Stomach (tissue), 9 donors: Measurements from ENCODE around the gene HHLA2. TPM values are rescaled to one million over a fixed set of nuclear protein-coding genes. Genes with fewer than 3 reads are reported as not detected.

Source experiments
- DNase-seq, 2 donors: peaks; one replicate each; pipeline versions ENCODE4 v3.0.0 to v3.0.0-alpha.2; 2013 to 2019
- H3K27ac ChIP-seq, 5 donors: fragments of 200-600 bp in 4 of 5; sonication (generic) in 4 of 5; one replicate each; pipeline ENCODE4 v1.5.1; 2013 to 2019; ENCODE audit warnings: mild to moderate bottlenecking in 1 of 5, moderate library complexity in 1 of 5
- H3K27me3 ChIP-seq, 3 donors: fragments of 200-600 bp; sonication (generic); one replicate each; pipeline ENCODE4 v1.5.1; 2017 to 2019; ENCODE audit warnings: mixed run types in 1 of 3
- H3K36me3 ChIP-seq, 4 donors: fragments of 200-600 bp; sonication (generic); 1 replicate in 3 of 4; 2 replicates in 1 of 4; pipeline ENCODE4 v1.5.1; 2016 to 2019
- H3K4me1 ChIP-seq, 4 donors: fragments of 200-600 bp; sonication (generic); one replicate each; pipeline ENCODE4 v1.5.1; 2016 to 2019
- H3K4me3 ChIP-seq, 4 donors: fragments of 200-600 bp; sonication (generic) in 3 of 4; one replicate each; pipeline ENCODE4 v1.5.1; 2016 to 2019; ENCODE audit warnings: mild to moderate bottlenecking in 1 of 4
- H3K9me3 ChIP-seq, 4 donors: fragments of 200-600 bp; sonication (generic); one replicate each; pipeline ENCODE4 v1.5.1; 2016 to 2019
- EP300 ChIP-seq: sonication (generic); formaldehyde crosslinking; IDR thresholded peaks from one replicate; pipeline ENCODE4 v1.6.1; 2017; ENCODE audit warnings: antibody characterized with exemption
- POLR2A ChIP-seq, 4 donors: fragments of 450-650 bp; IDR thresholded peaks; one replicate each; pipeline ENCODE4 v1.6.1; 2016; ENCODE audit warnings: antibody characterized with exemption in 4 of 4, control low read depth in 2 of 4, mild to moderate bottlenecking in 1 of 4, moderate library complexity in 1 of 4
- POLR2AphosphoS5 ChIP-seq, 3 donors: sonication (generic); formaldehyde crosslinking; IDR thresholded peaks; one replicate each; pipeline ENCODE4 v1.6.1; 2016; ENCODE audit warnings: antibody characterized with exemption in 3 of 3
- WGBS, 5 donors: extraction: QIAGEN DNeasy Blood & Tissue Kit in 3 of 5; methylation state at CpG; one replicate each; pipeline versions ENCODE4 v1.1.5 to v1.1.7; 2013 to 2018; 5-methylcytosine and 5-hydroxymethylcytosine counted together
- intact Hi-C: fragments of 100-400 bp; cut with DNase I; formaldehyde crosslinking; loops from one replicate; pipeline ENCODE4 v1.15.1; 2023; ENCODE audit warnings: low total_unique reads
- polyA plus RNA-seq, 3 donors: library from polyadenylated mRNA; stranded (reverse); fragments of 200-250 nt; gene quantifications; one replicate each; pipeline ENCODE4 v1.2.3, GENCODE V29; 2013
- total RNA-seq, 5 donors: library from RNA; depleted of rRNA; stranded (reverse); fragments of >200 nt; gene quantifications; one replicate each; pipeline versions ENCODE4 v1.1.0 to v1.2.3, GENCODE V29; 2014 to 2016
- TF ChIP-seq, protein P1 (sequence below), 7 experiments: fragments of 450-650 bp in 4 of 7; fragments of 200-600 bp in 3 of 7; sonication (generic) in 3 of 7; IDR thresholded peaks; one replicate each; pipeline ENCODE4 v1.5.1; 2016 to 2019; ENCODE audit warnings: antibody characterized with exemption in 7 of 7, control low read depth in 2 of 7, mild to moderate bottlenecking in 1 of 7
- donor health status: healthy with polysubstance abuse.
- donor health status: Bipolar disorder and iron deficiency.
- donor health status: healthy.

The HHLA2 gene
- total and polyA plus RNA-seq, 8 donors = 0.23 to 18.8 (median 2.7) TPM; not detected in 1

DNA sequence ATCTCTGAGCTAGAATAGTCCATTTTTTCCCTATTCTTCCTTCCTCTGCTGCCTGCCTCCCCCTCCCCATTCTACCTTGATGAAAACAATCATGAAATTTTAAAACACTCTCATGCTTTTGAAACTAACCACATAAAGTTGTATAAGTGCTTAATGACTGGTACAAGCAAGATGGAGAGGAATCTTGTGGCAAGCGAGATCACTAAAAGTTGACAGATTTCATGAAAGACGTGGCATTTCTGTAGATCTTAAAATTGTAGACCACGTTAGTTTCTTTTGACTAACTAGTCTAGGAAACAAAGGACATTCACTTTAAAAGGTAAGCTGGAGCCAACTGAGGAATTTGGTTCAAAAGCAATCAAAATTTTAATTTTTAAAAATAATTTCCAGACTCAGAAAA is 35.4 kb downstream of the HHLA2 start:
- Histone ChIP-seq H3K27ac (no peak overlapping the region), H3K36me3 (no peaks in the 10 kb centered on the region), H3K27me3 (no peaks in the 10 kb centered on the region), H3K4me3 (no peak overlapping the region), H3K9me3 (no peaks in the 10 kb centered on the region), H3K4me1 (no peaks in the 10 kb centered on the region)
- intact Hi-C loops = no loop called here
- 86 to 93% (median 91%) methylated on average over 3 of the region's 3 CpGs for WGBS, 5 donors
- TF ChIP-seq EP300 (no peak), POLR2A (IDR thresholded peaks at IDR 0.05) (no peak), POLR2AphosphoS5 (IDR thresholded peaks at IDR 0.05) (no peak)
- TF ChIP-seq, protein P1, sequence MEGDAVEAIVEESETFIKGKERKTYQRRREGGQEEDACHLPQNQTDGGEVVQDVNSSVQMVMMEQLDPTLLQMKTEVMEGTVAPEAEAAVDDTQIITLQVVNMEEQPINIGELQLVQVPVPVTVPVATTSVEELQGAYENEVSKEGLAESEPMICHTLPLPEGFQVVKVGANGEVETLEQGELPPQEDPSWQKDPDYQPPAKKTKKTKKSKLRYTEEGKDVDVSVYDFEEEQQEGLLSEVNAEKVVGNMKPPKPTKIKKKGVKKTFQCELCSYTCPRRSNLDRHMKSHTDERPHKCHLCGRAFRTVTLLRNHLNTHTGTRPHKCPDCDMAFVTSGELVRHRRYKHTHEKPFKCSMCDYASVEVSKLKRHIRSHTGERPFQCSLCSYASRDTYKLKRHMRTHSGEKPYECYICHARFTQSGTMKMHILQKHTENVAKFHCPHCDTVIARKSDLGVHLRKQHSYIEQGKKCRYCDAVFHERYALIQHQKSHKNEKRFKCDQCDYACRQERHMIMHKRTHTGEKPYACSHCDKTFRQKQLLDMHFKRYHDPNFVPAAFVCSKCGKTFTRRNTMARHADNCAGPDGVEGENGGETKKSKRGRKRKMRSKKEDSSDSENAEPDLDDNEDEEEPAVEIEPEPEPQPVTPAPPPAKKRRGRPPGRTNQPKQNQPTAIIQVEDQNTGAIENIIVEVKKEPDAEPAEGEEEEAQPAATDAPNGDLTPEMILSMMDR (IDR thresholded peaks at IDR 0.05) = no peak
- no peak for DNase-seq

DNA sequence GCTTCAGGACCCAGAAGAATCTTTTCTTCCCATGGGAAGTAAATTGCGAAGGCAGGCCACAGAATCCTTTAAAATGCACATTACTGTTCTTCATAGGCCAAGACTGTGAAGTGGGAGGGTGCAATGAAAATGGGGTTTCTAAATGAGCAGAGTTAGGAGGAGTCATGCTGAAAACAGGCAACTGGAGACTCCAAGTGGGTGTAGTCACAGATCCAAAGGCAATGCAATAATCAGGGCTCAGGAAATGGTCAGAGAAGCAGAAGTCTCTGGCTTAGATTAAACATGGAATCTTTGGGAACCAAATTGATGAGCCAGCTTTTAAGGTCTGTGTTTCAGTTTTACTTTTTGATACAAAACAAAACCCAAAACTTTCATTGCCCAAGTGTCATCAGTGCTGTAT is 37.6 kb downstream of the HHLA2 start:
- H3K27ac ChIP-seq = no peak overlapping the region
- H3K4me1 ChIP-seq = no peaks in the 10 kb centered on the region
- H3K27me3 ChIP-seq = no peaks in the 10 kb centered on the region
- no peaks in the 10 kb centered on the region for H3K9me3 ChIP-seq
- H3K36me3 ChIP-seq = no peaks in the 10 kb centered on the region
- DNase-seq = no peak
- WGBS, 5 donors = 86 to 100% (median 97%) methylated on average over 1 of the region's 1 CpG
- no peak overlapping the region for H3K4me3 ChIP-seq
- intact Hi-C loops = no loop called here
- no peak for TF ChIP-seq EP300
- no peak for TF ChIP-seq POLR2AphosphoS5 (IDR thresholded peaks at IDR 0.05)
- TF ChIP-seq, protein P1 (IDR thresholded peaks at IDR 0.05) = no peak
- no peak for TF ChIP-seq POLR2A (IDR thresholded peaks at IDR 0.05)

DNA sequence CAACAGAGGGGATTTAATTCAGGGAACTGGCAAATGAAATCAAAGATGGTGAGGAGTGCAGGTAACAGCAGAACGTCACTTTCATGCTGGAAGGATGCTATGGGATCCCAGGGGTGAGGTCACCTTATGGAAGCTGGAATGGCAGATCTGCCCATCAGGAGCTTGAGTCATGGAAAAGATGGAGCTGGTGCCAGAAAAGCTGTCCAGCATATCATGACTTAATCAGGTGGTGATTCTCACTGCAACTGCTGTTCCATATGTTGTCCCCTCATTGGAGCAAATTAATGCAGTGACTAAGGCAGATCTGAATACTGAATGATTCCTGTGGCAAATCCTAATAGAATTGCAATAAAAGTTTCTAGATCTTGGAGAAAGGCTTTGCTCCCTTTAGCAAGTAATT is 38.4 kb downstream of the HHLA2 start:
- DNase-seq = no peak
- Histone ChIP-seq H3K27ac (no peak overlapping the region), H3K9me3 (no peaks in the 10 kb centered on the region), H3K27me3 (no peaks in the 10 kb centered on the region), H3K36me3 (no peaks in the 10 kb centered on the region), H3K4me1 (no peaks in the 10 kb centered on the region), H3K4me3 (no peak overlapping the region)
- WGBS, 5 donors = 82 to 97% (median 92%) methylated on average over 1 of the region's 1 CpG
- no peak for TF ChIP-seq POLR2A (IDR thresholded peaks at IDR 0.05)
- no peak for TF ChIP-seq POLR2AphosphoS5 (IDR thresholded peaks at IDR 0.05)
- TF ChIP-seq, protein P1 (IDR thresholded peaks at IDR 0.05) = no peak
- intact Hi-C loops = no loop called here

DNA sequence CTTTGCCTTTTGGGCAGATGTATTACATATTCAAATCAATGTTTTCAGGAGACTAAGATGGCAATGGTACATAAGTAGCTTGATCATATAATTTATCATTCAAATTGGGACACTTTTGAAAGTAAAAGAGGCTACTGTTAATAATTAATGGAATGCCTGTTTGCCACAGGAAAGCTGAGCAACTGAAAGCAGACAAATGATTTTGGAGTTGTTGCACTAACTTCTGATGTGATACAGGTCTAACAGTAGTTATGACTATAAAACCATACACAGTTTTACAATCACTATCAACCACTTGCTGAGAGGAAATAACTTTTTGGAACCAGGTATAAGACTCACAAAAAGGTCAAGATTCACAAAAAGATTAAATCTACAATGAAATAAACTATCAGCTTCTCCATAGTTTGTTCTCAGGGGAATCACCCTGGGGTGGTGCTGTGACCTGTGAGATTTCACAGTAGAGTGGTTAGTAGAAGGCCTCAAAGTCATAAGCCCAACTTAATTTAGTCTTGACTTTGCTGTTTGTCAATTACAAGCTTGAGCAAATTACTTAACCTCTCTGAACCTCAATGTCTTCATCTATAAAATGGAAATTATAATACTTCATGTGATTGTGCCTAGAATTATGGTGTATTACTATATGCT is 42.7 kb downstream of the HHLA2 start:
- H3K27ac ChIP-seq = no peak overlapping the region
- H3K27me3 ChIP-seq = no peaks in the 10 kb centered on the region

More for the DNA sequence above, 42.7 kb downstream of the HHLA2 start:
- Histone ChIP-seq H3K36me3 (no peaks in the 10 kb centered on the region), H3K9me3 (no peaks in the 10 kb centered on the region), H3K4me1 (no peaks in the 10 kb centered on the region), H3K4me3 (no peak overlapping the region)
- intact Hi-C loops = no loop called here
- no peak for DNase-seq
- TF ChIP-seq, protein P1 (IDR thresholded peaks at IDR 0.05) = no peak
- TF ChIP-seq EP300 (no peak), POLR2A (IDR thresholded peaks at IDR 0.05) (no peak), POLR2AphosphoS5 (IDR thresholded peaks at IDR 0.05) (no peak)
